T47D (cell line): ENCODE data around the gene ATP2B1.
A peak's percentile ranks its signal among the peaks of the same experiment; 100 is the strongest.

Experiments
- DNase-seq, 2 experiments: peaks; one replicate each; pipeline versions ENCODE4 v3.0.0 to v3.0.0-alpha.2; 2011 to 2012; ENCODE audit warnings: low read depth in 1 of 2, low spot score in 1 of 2
- JUND ChIP-seq: IDR thresholded peaks from 2 replicates; pipeline ENCODE4 v1.6.1; 2012; ENCODE audit warnings: low read depth
- in situ Hi-C: cut with HindIII; loops from 2 replicates; pipeline ENCODE4 v1.10.0; 2016; ENCODE audit warnings: low sequenced_read_pairs, low pct_unique_long_range_greater_than_20kb

Gene ATP2B1

GRCh38 chr12:89695830-89696229 is 12.8 kb downstream of the ATP2B1 start:
- TF ChIP-seq JUND, result no peak
- DNase-seq, result no peak
- in situ Hi-C loops, result no loop called here

- TF ChIP-seq JUND, result no peak
- in situ Hi-C loops, result no loop called here
- no peak for DNase-seq
Measured at GRCh38 chr12:89695100-89695499, 13.5 kb downstream of the ATP2B1 start.

- in situ Hi-C loops, result no loop called here
- DNase-seq, result no peak
- TF ChIP-seq JUND, result no peak
Measured at GRCh38 chr12:89694542-89694941, 14.1 kb downstream of the ATP2B1 start.

GRCh38 chr12:89693639-89694202 is 14.9 kb downstream of the ATP2B1 start:
- TF ChIP-seq JUND, result no peak
- in situ Hi-C loops, result no loop called here
- DNase-seq, result peak in 1 of 2 experiments; percentile 26

- no peak for DNase-seq
- no peak for TF ChIP-seq JUND
- in situ Hi-C loops, result no loop called here
Measured at GRCh38 chr12:89692439-89692838, 16.2 kb downstream of the ATP2B1 start.

GRCh38 chr12:89691659-89692058 is 17.0 kb downstream of the ATP2B1 start:
- in situ Hi-C loops, result no loop called here
- no peak for DNase-seq
- no peak for TF ChIP-seq JUND

GRCh38 chr12:89690925-89691324 is 17.7 kb downstream of the ATP2B1 start:
- no peak for TF ChIP-seq JUND
- in situ Hi-C loops, result no loop called here
- no peak for DNase-seq

- no peak for DNase-seq
- in situ Hi-C loops, result no loop called here
- no peak for TF ChIP-seq JUND
Measured at GRCh38 chr12:89689306-89689705, 19.3 kb downstream of the ATP2B1 start.

- in situ Hi-C loops, result no loop called here
- no peak for TF ChIP-seq JUND
- no peak for DNase-seq
Measured at GRCh38 chr12:89686311-89686710, 22.3 kb downstream of the ATP2B1 start.

GRCh38 chr12:89685363-89685972 is 23.2 kb downstream of the ATP2B1 start:
- in situ Hi-C loops, result no loop called here
- TF ChIP-seq JUND, result no peak
- no peak for DNase-seq

GRCh38 chr12:89684136-89684535 is 24.5 kb downstream of the ATP2B1 start:
- in situ Hi-C loops, result no loop called here
- DNase-seq, result no peak

GRCh38 chr12:89682284-89682683 is 26.4 kb downstream of the ATP2B1 start:
- in situ Hi-C loops, result no loop called here
- DNase-seq, result no peak
- TF ChIP-seq JUND, result no peak

More at GRCh38 chr12:89684136-89684535, 24.5 kb downstream of the ATP2B1 start:
- TF ChIP-seq JUND, result no peak

GRCh38 chr12:89680409-89680808 is 28.2 kb downstream of the ATP2B1 start:
- in situ Hi-C loops, result no loop called here
- no peak for TF ChIP-seq JUND
- DNase-seq, result no peak

- TF ChIP-seq JUND, result no peak
- in situ Hi-C loops, result no loop called here
- no peak for DNase-seq
Measured at GRCh38 chr12:89679631-89680030, 29.0 kb downstream of the ATP2B1 start.
